ENCODE results near the gene DENND6A.

DNA sequence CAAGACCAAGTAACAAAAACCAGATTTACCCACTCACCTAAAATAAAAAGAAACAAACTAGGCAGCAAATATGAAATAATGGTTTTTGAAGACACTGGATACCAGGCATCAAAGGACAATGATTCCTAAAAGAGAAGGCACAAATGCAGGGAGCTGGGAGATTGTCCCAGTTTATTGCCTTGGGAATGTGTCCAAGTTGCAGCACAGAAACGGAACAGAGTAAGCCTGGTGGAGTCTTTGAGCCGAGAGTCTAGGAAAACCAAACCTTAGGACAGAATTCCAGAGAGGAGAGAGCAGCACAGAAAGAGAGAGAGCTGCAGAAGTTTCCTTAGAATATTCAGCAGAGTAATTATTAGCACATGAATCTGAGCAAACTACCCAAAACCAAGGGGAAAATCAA, 87.9 kb downstream of the DENND6A start:
- TF ChIP-seq, protein P1, sequence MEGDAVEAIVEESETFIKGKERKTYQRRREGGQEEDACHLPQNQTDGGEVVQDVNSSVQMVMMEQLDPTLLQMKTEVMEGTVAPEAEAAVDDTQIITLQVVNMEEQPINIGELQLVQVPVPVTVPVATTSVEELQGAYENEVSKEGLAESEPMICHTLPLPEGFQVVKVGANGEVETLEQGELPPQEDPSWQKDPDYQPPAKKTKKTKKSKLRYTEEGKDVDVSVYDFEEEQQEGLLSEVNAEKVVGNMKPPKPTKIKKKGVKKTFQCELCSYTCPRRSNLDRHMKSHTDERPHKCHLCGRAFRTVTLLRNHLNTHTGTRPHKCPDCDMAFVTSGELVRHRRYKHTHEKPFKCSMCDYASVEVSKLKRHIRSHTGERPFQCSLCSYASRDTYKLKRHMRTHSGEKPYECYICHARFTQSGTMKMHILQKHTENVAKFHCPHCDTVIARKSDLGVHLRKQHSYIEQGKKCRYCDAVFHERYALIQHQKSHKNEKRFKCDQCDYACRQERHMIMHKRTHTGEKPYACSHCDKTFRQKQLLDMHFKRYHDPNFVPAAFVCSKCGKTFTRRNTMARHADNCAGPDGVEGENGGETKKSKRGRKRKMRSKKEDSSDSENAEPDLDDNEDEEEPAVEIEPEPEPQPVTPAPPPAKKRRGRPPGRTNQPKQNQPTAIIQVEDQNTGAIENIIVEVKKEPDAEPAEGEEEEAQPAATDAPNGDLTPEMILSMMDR (conservative IDR thresholded peaks at IDR 0.05 in 1 of 2, IDR thresholded peaks at IDR 0.05 in 1 of 2; ENCODE audit: low read depth in 1 of 2, low read length in 2 of 2): no peak
- no peak for TF ChIP-seq EZH2 (IDR thresholded peaks at IDR 0.05; ENCODE audit: low read length, missing control alignments)

Data from fibroblast of lung (primary cell).